Fibroblast of peridontal ligament (primary cell): ENCODE measurements around the gene CDC14C.
"Not testable (repeated sequence)": the region's sequence is repeated elsewhere in the genome, so short reads cannot be mapped to it uniquely, and the experiment has no call there.

Experiments
- DNase-seq: peaks from one replicate; pipeline ENCODE4 v3.0.0-alpha.2; 2010; ENCODE audit errors: extremely low read depth

Gene CDC14C

GRCh38 chr7:48924433-48924832, at the start of gene CDC14C:
CDC14C (plus strand) TSS chr7:48924547; CDS start chr7:48924673, 126 bp downstream.
- DNase-seq: no peak

- no peak for DNase-seq
Observed at GRCh38 chr7:48875045-48875916, 49.1 kb upstream of the CDC14C start.

- DNase-seq: no peak
Observed at GRCh38 chr7:48876087-48876486, 48.3 kb upstream of the CDC14C start.

GRCh38 chr7:48880851-48881250, 43.5 kb upstream of the CDC14C start:
- no peak for DNase-seq

- DNase-seq: no peak
Observed at GRCh38 chr7:48887500-48887899, 36.8 kb upstream of the CDC14C start.

GRCh38 chr7:48894574-48894973, 29.8 kb upstream of the CDC14C start:
- DNase-seq: no peak

GRCh38 chr7:48899932-48900331, 24.4 kb upstream of the CDC14C start:
- DNase-seq: no peak

GRCh38 chr7:48901966-48902365, 22.4 kb upstream of the CDC14C start:
- no peak for DNase-seq

GRCh38 chr7:48904975-48905374, 19.4 kb upstream of the CDC14C start:
- no peak for DNase-seq

GRCh38 chr7:48905686-48906085, 18.7 kb upstream of the CDC14C start:
- DNase-seq: not testable (repeated sequence)

- not testable (repeated sequence) for DNase-seq
Observed at GRCh38 chr7:48909887-48910286, 14.5 kb upstream of the CDC14C start.

GRCh38 chr7:48931481-48931880, 7.1 kb downstream of the CDC14C start:
- DNase-seq: no peak

- no peak for DNase-seq
Observed at GRCh38 chr7:48932126-48932910, 8.0 kb downstream of the CDC14C start.

- no peak for DNase-seq
Observed at GRCh38 chr7:48933549-48934085, 9.3 kb downstream of the CDC14C start.

- DNase-seq: no peak
Observed at GRCh38 chr7:48938539-48939295, 14.4 kb downstream of the CDC14C start.

GRCh38 chr7:48943279-48943990, 19.1 kb downstream of the CDC14C start:
- no peak for DNase-seq

- no peak for DNase-seq
Observed at GRCh38 chr7:48955916-48956315, 31.6 kb downstream of the CDC14C start.

- DNase-seq: no peak
Observed at GRCh38 chr7:48959676-48960075, 35.3 kb downstream of the CDC14C start.

- DNase-seq: no peak
Observed at GRCh38 chr7:48962821-48963505, 38.6 kb downstream of the CDC14C start.

GRCh38 chr7:48964074-48964473, 39.7 kb downstream of the CDC14C start:
- no peak for DNase-seq

GRCh38 chr7:48971173-48971572, 46.8 kb downstream of the CDC14C start:
- no peak for DNase-seq
